Colonic mucosa (tissue), 4 donors: ENCODE results near the gene COPZ1. TPM values are rescaled to one million over a fixed set of nuclear protein-coding genes. Genes with fewer than 3 reads are reported as not detected.
"Not testable (repeated sequence)": the region's sequence is repeated elsewhere in the genome, so short reads cannot be mapped to it uniquely, and the experiment has no call there.

Source experiments
- DNase-seq: peaks from one replicate; pipeline ENCODE4 v3.0.0-alpha.2; 2020
- H3K27ac ChIP-seq: fragments of 200-600 bp; one replicate; pipeline ENCODE4 v1.8.0; 2021
- H3K27me3 ChIP-seq: fragments of 200-600 bp; one replicate; pipeline ENCODE4 v1.8.0; 2021
- H3K36me3 ChIP-seq: fragments of 200-600 bp; one replicate; pipeline ENCODE4 v1.8.0; 2021
- H3K4me1 ChIP-seq: fragments of 200-600 bp; one replicate; pipeline ENCODE4 v1.8.0; 2021; ENCODE audit warnings: mild to moderate bottlenecking
- H3K4me3 ChIP-seq: fragments of 200-600 bp; one replicate; pipeline ENCODE4 v1.8.0; 2021
- H3K9ac ChIP-seq, 2 donors: one replicate each; pipeline ENCODE4 v1.7.0; 2013; ENCODE audit warnings: control low read depth in 2 of 2, low read depth in 2 of 2, low read length in 2 of 2
- H3K9me3 ChIP-seq: fragments of 200-600 bp; one replicate; pipeline ENCODE4 v1.8.0; 2021
- intact Hi-C: fragments of 100-400 bp; cut with DNase I; formaldehyde crosslinking; loops from one replicate; pipeline ENCODE4 v1.14.1; 2022
- total RNA-seq, 2 donors: library from RNA; stranded (reverse); fragmentation: NEBNext Ultra II Directional in 1 of 2; extraction: Animal tissue kit (Norgen Biotek cat#: 25700) in 1 of 2; gene quantifications; one replicate each; pipeline ENCODE4 v1.2.1, GENCODE V29; 2021
- TF ChIP-seq, protein P1 (sequence below): fragments of 200-600 bp; IDR thresholded peaks from one replicate; pipeline ENCODE4 v1.8.0; 2022; ENCODE audit warnings: antibody characterized with exemption, mild to moderate bottlenecking
- donor health status: healthy.
- donor health status: DM: no; HTN: no; CAD: no.
- donor health status: DM: no; HTN: no; CAD: no.

The COPZ1 gene
- total RNA-seq, 2 donors from 2014 or later, result 164 to 173 TPM

- TF ChIP-seq, protein P1, sequence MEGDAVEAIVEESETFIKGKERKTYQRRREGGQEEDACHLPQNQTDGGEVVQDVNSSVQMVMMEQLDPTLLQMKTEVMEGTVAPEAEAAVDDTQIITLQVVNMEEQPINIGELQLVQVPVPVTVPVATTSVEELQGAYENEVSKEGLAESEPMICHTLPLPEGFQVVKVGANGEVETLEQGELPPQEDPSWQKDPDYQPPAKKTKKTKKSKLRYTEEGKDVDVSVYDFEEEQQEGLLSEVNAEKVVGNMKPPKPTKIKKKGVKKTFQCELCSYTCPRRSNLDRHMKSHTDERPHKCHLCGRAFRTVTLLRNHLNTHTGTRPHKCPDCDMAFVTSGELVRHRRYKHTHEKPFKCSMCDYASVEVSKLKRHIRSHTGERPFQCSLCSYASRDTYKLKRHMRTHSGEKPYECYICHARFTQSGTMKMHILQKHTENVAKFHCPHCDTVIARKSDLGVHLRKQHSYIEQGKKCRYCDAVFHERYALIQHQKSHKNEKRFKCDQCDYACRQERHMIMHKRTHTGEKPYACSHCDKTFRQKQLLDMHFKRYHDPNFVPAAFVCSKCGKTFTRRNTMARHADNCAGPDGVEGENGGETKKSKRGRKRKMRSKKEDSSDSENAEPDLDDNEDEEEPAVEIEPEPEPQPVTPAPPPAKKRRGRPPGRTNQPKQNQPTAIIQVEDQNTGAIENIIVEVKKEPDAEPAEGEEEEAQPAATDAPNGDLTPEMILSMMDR, result no peak
- peak; percentile 98 for DNase-seq
- no peaks in the 10 kb centered on the region for H3K4me1 ChIP-seq
- no peaks in the 10 kb centered on the region for H3K9me3 ChIP-seq
- H3K27me3 ChIP-seq, result no peaks in the 10 kb centered on the region
- H3K36me3 ChIP-seq, result no peaks in the 10 kb centered on the region
- peak overlapping the region; percentile 36 for H3K27ac ChIP-seq
- H3K4me3 ChIP-seq, result no peak overlapping the region
- intact Hi-C loops, result no loop called here
- H3K9ac ChIP-seq, result no peak overlapping the region
Observed at GRCh38 chr12:54306925-54307741, 17.8 kb upstream of the COPZ1 start.

- H3K9me3 ChIP-seq, result no peaks in the 10 kb centered on the region
- no peak overlapping the region for H3K27ac ChIP-seq
- intact Hi-C loops, result no loop called here
- no peaks in the 10 kb centered on the region for H3K36me3 ChIP-seq
- H3K27me3 ChIP-seq, result no peaks in the 10 kb centered on the region
- no peaks in the 10 kb centered on the region for H3K4me1 ChIP-seq
- DNase-seq, result no peak
- no peak overlapping the region for H3K9ac ChIP-seq
- no peak overlapping the region for H3K4me3 ChIP-seq
- TF ChIP-seq, protein P1, result no peak
Observed at GRCh38 chr12:54311051-54311450, 13.9 kb upstream of the COPZ1 start.

- H3K9me3 ChIP-seq, H3K27me3 ChIP-seq, H3K9ac ChIP-seq, H3K4me3 ChIP-seq, H3K4me1 ChIP-seq, intact Hi-C loops, DNase-seq, H3K36me3 ChIP-seq, H3K27ac ChIP-seq: not testable (repeated sequence)
Observed at GRCh38 chr12:54312309-54312708, 12.6 kb upstream of the COPZ1 start.

GRCh38 chr12:54321363-54321762 lies 3.6 kb upstream of the COPZ1 start:
- Histone ChIP-seq H3K27me3 (no peaks in the 10 kb centered on the region), H3K9me3 (no peaks in the 10 kb centered on the region), H3K4me3 (no peak overlapping the region), H3K27ac (no peak overlapping the region), H3K36me3 (no peaks in the 10 kb centered on the region), H3K9ac (no peak overlapping the region), H3K4me1 (peaks cover 8% of the 10 kb centered on the region)
- no peak for DNase-seq
- intact Hi-C loops, result no loop called here
- TF ChIP-seq, protein P1, result no peak

DNA sequence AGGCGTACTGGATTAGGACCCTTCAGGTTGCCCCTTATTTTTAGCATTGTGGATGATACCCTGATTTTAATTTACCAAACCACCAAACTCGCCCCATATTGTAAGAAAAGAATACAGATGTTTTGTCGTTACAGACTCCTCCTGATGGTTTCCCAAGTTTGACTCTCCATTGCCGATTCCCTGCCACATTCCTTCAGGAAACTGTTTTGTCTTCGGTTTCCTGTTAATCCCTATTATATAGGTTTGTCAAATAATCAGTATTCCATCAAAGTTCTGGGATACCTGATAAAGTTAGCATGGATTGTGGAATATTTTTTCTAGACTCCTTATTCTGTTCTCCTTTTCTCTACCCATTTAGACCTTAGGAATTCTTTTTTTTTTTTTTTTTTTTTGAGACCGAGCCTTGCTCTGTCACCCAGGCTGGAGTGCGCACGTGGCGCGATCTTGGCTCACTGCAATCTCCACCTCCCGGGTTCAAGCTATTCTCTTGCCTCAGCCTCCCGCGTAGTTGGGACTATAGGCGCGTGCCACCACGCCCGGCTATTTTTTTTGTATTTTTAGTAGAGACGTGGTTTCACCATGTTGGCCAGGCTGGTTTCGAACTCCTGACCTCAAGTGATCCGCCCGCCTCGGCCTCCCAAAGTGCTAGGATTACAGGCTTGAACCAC lies 645 bp downstream of the COPZ1 start:
- not testable (repeated sequence) for H3K27me3 ChIP-seq, H3K9me3 ChIP-seq, H3K36me3 ChIP-seq
- Histone ChIP-seq H3K9ac (peak overlapping the region; percentile 60 to 82), H3K27ac (peak overlapping the region; percentile 79), H3K4me1 (peaks cover 28% of the 10 kb centered on the region), H3K4me3 (peak overlapping the region; percentile 78)
- intact Hi-C loops, result loop anchor here (5.0 kb wide), 1 partner anchor 33 kb away; no protein-coding TSS in a partner anchor
- DNase-seq, result peak; percentile 22

- TF ChIP-seq, protein P1, result no peak
- intact Hi-C loops, result loop anchor here (5.0 kb wide), 1 partner anchor 36 kb away; no protein-coding TSS in a partner anchor
- no peaks in the 10 kb centered on the region for H3K27me3 ChIP-seq
- H3K27ac ChIP-seq, result no peak overlapping the region
- H3K9ac ChIP-seq, result no peak overlapping the region
- no peak overlapping the region for H3K4me3 ChIP-seq
- H3K9me3 ChIP-seq, result no peaks in the 10 kb centered on the region
- no peaks in the 10 kb centered on the region for H3K36me3 ChIP-seq
- H3K4me1 ChIP-seq, result peaks cover 35% of the 10 kb centered on the region
- no peak for DNase-seq
Observed at GRCh38 chr12:54328595-54329337, 3.8 kb downstream of the COPZ1 start.
